Iris pigment epithelial cell (primary cell): Measurements from ENCODE around the gene LTV1.
A peak's percentile ranks its signal among the peaks of the same experiment; 100 is the strongest.
"Not testable (repeated sequence)": the region's sequence is repeated elsewhere in the genome, so short reads cannot be mapped to it uniquely, and the experiment has no call there.

Experiments
- DNase-seq: peaks from one replicate; pipeline ENCODE4 v3.0.0-alpha.2; 2011; ENCODE audit warnings: low read depth

The LTV1 gene

GRCh38 chr6:143842902-143843676, at the start of gene LTV1:
Gene LTV1 (plus strand): TSS chr6:143843338. CDS start chr6:143843478, 140 bp downstream.
- peak; percentile 97 for DNase-seq

- DNase-seq = not testable (repeated sequence)
Observed at GRCh38 chr6:143796551-143796950, 46.6 kb upstream of the LTV1 start.

GRCh38 chr6:143798487-143798886, 44.7 kb upstream of the LTV1 start:
- DNase-seq = not testable (repeated sequence)

- DNase-seq = peak; percentile 86
Observed at GRCh38 chr6:143802833-143803565, 40.1 kb upstream of the LTV1 start.

- DNase-seq = peak; percentile 15
Observed at GRCh38 chr6:143803769-143804568, 39.2 kb upstream of the LTV1 start.

- peak; percentile 43 for DNase-seq
Observed at GRCh38 chr6:143804835-143805239, 38.3 kb upstream of the LTV1 start.

GRCh38 chr6:143806282-143807102, 36.6 kb upstream of the LTV1 start:
- peak; percentile 96 for DNase-seq

- peak; percentile 8 for DNase-seq
Observed at GRCh38 chr6:143807103-143807772, 35.9 kb upstream of the LTV1 start.

GRCh38 chr6:143810745-143811144, 32.4 kb upstream of the LTV1 start:
- no peak for DNase-seq

- peak; percentile 23 for DNase-seq
Observed at GRCh38 chr6:143811501-143812157, 31.5 kb upstream of the LTV1 start.

- no peak for DNase-seq
Observed at GRCh38 chr6:143817621-143818020, 25.5 kb upstream of the LTV1 start.

- DNase-seq = no peak
Observed at GRCh38 chr6:143821359-143821758, 21.8 kb upstream of the LTV1 start.

GRCh38 chr6:143822584-143823024, 20.5 kb upstream of the LTV1 start:
- DNase-seq = peak; percentile 59

GRCh38 chr6:143823548-143823947, 19.6 kb upstream of the LTV1 start:
- DNase-seq = peak; percentile 28

- no peak for DNase-seq
Observed at GRCh38 chr6:143828572-143828971, 14.6 kb upstream of the LTV1 start.

GRCh38 chr6:143836150-143836549, 7.0 kb upstream of the LTV1 start:
- no peak for DNase-seq

GRCh38 chr6:143838395-143838794, 4.7 kb upstream of the LTV1 start:
- DNase-seq = no peak

- DNase-seq = no peak
Observed at GRCh38 chr6:143839196-143839595, 3.9 kb upstream of the LTV1 start.

- DNase-seq = no peak
Observed at GRCh38 chr6:143840595-143841265, 2.4 kb upstream of the LTV1 start.

- peak; percentile 68 for DNase-seq
Observed at GRCh38 chr6:143842461-143842901, 657 bp upstream of the LTV1 start.
